Stimulated activated CD4-positive, alpha-beta T cell treated with anti-CD3 and anti-CD28 coated beads, Interleukin-15, amount 100 ng/mL, for 48 hours (primary cell): Measurements from ENCODE around the gene ELF3.
A peak's percentile ranks its signal among the peaks of the same experiment; 100 is the strongest.
"Not testable (repeated sequence)": the region's sequence is repeated elsewhere in the genome, so short reads cannot be mapped to it uniquely, and the experiment has no call there.

Experiments
- DNase-seq, 2 donors: peaks; one replicate each; pipeline ENCODE4 v3.0.0-alpha.2; 2020; ENCODE audit warnings: low read depth in 2 of 2

Gene ELF3

DNA sequence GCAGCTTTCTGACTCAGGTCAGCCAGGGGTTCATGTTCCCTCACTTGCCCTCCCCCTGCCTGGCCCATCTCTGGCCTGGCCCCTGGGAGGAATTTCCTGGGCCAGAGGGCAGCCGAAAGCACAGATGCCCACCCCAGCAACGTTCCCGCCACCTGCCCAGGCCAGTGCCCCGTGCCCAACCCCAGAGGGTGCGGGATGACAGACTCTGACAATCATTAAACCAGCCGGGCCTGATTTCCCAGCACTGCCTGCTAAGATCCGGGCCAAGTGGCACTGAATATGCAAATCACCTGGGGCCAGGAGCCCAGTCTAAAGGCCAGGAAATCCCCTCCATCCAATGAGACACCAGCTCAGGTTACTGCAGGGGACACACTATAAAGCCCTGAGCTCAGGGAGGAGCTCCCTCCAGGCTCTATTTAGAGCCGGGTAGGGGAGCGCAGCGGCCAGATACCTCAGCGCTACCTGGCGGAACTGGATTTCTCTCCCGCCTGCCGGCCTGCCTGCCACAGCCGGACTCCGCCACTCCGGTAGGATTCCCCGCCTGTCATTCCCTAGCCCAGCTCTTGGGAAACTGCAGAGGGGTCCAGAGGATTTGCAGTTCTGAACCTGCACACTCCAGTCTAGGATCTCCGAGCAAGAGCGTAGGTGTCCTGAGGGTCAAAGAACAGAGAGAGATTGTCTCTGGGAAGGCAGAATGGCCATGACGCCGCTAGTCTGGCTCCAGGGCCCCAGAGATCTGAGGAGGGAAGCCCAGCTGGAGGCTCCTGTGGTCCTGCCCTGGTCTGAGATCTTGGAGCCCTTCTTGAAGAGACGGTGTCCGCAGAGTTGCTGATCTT is at the start of gene ELF3:
ELF3 (plus strand) TSS at position 408 of the 836 bp plus-strand sequence. CDS start 550 bp downstream, outside the sequence.
- no peak for DNase-seq

DNA sequence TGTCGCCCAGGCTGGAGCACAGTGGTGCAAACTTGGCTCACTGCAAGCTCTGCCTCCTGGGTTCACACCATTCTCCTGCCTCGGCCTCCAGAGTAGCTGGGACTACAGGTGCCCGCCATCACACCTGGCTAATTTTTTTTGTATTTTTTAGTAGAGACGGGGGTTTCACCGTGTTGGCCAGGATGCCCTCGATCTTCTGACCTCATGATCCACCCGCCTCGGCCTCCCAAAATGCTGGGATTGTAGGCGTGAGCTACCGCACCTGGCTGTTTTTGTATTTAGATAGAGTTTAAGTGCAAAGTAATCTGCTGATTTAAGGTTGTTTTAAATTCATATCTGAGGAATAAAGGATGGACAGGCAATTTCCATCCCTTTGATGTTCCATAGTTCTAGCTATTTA is 48.0 kb upstream of the ELF3 start:
- not testable (repeated sequence) for DNase-seq

GRCh38 chr1:201964261-201964660 is 46.1 kb upstream of the ELF3 start:
- DNase-seq, result no peak

GRCh38 chr1:201966171-201966570 is 44.2 kb upstream of the ELF3 start:
- DNase-seq, result no peak

DNA sequence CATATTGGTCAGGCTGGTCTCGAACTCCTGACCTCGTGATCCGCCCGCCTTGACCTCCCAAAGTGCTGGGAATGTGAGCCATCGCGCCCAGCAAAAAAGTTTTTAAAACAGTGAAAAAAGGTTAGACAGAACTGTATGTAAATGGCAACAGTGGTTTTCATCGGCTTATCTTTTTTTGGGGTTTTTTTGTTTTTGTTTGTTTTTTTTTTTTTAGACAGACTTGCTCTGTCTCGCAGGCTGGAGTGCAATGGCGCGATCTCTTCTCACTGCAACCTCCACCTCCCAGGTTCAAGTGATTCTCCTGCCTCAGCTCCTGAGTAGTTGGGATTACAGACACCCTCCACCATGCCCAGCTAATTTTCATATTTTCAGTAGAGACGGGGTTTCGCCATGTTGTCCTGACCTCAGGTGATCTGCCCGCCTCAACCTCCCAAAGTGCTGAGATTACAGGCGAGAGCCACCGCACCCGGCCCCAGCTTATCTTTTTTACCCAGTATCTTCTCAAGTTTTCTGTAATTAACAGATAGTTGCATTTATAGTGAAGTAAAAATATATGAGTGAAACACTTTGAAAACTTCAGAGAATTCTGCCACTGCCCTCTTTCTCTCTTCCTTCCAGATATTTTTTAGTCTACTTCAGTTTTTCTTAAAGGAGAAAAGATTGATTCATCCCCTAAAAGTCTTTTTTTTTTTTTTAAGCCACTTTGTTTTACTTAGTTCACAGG is 42.0 kb upstream of the ELF3 start:
- DNase-seq, result no peak

DNA sequence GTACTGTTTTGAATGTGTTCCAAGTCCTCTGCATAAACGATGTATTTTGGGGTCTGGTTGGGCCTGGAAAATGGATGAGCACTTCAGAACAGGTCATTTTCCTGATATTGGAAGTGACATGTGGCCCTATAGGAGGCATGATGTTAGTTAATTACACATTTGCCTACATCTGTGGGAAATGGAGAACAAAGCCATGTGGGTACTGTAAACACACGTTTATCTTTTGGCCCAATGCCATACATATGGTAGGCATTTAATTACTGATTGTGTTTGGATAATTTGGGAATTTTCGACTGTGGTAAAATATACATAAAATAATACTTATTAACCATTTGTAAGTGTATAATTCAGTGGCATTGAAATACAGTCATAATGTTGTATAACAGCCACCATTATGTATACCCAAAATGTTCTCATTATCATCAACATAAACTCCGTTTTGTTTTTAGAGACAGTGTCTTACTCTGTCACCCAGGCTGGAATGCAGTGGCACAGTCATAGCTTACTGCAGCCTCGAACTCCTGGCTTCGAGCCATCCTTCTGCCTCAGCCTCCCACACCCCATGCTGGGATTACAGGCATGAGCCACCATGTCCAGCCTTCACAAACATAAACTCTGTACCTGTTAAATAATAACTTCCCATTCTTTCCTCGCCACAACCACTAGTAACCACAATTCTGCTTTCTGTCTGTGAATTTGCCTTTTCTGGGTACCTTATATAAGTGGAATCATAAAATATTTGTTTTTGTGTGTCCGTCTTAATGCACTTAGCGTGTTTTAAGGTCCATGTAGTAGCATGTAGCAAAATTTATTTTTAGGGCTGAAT is 39.8 kb upstream of the ELF3 start:
- no peak for DNase-seq

- DNase-seq, result peak; percentile 17 to 61
These were observed 28.2 kb upstream of the ELF3 start for GRCh38 chr1:201982082-201982622.

GRCh38 chr1:201982623-201983379 is 27.6 kb upstream of the ELF3 start, which contains the start of gene RNPEP:
TSS of gene RNPEP (plus strand) at chr1:201982648. CDS start at chr1:201982667, 19 bp downstream.
- peak; percentile 30 to 36 for DNase-seq

DNA sequence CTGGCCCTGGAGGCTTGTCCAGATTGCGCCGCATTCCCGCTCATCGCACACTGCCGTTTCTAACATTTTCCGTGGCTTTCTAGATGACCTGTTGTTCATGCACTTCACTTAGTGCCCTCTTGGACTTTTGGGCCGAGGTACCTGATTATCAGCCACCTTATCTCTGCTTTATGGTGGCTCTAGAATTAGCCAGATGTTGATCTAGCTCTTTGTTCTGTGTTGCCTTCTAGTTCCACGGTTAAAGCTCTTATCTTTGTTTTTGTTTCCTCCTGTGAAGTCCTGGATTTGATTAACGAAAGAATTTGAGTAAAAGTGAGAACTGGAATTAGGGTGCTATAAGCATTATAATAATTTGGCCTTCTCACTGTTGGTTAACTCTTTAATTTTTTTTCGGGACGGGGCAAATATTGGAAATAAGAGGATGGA is 27.0 kb upstream of the ELF3 start:
- no peak for DNase-seq

DNA sequence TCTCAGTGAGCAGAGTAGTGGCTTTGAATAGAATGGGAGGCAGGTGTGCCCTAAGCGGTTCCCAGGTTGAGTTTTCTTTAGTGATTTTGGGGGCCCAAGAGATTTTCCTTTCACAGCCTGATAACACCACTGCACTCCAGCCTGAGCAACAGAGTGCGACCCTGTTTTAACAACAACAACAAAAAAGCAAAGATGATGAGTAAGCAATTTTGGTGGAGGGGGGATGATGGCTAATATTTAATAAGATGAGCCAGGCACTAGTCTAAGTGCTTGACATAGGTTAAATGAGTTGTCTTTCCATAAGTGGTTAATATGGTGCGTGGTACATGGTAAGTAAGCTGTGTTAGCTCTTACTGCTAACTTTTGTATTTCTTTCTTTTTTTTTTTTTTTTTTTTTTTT is 25.9 kb upstream of the ELF3 start:
- no peak for DNase-seq

DNA sequence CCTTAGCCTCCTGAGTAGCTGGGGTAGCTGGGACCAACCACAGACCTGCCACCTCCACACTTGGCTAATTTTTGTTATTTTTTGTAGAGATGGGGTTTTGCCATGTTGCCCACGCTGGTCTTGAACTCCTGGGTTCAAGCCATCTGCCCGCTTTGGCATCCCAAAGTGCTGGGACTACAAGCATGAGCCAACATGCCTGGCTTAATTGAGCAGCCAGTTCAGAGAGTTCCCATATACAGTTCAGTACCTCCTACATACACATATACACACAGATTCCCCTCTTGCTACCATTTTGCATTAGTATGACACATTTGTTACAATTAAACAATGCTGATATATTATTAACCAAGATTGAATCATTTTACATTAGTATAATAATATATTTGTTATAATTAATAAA is 25.0 kb upstream of the ELF3 start:
- DNase-seq, result no peak

DNA sequence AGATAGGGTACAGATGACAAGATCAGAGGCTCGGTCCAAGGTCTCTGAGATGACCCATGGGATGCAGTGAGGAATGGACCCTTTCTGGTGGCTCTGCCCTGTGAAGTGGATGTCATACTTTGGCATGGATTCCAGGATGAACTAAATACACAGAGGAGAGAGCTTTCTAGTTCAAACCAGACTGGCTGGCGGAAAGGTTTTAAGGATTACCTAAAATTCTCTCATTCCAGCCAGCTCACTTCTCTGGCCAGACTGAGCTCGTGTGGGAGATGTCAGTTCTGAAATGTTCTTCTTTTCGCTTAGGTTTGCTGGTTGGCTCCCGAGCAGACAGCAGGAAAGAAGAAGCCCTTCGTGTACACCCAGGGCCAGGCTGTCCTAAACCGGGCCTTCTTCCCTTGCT is 21.8 kb upstream of the ELF3 start:
- no peak for DNase-seq

- no peak for DNase-seq
These were observed 20.8 kb upstream of the ELF3 start for GRCh38 chr1:201989354-201990128.

- no peak for DNase-seq
These were observed 20.0 kb upstream of the ELF3 start for GRCh38 chr1:201990427-201990826.

DNA sequence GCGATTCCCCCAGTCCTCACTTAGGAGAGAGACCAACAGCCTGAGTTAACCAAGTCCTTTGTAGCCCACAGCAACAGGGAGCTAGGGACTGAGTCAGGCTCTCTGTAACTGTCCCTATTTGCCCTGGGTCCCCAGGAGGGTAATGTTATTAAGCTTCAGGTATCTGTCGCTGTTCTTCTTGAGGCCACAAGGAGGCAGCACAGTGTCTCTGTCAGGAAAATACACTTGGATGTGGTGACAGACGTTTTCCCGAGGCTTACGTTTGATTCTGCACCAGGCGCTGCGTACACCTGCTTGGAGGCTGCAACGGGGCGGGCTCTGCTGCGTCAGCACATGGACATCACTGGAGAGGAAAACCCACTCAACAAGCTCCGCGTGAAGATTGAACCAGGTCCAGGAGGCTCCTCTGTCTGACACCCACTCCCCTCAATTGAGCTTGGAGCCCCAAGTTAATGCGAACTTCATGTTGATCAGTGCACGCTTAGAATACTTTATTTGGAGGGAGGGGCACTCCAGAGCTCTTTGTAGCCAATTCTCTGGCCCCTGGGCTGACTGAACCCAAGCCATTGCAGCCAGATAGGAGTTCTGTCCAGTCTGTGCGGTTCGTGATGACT is 10.7 kb upstream of the ELF3 start:
- DNase-seq, result no peak

GRCh38 chr1:202002507-202002906 is 7.9 kb upstream of the ELF3 start:
- no peak for DNase-seq

DNA sequence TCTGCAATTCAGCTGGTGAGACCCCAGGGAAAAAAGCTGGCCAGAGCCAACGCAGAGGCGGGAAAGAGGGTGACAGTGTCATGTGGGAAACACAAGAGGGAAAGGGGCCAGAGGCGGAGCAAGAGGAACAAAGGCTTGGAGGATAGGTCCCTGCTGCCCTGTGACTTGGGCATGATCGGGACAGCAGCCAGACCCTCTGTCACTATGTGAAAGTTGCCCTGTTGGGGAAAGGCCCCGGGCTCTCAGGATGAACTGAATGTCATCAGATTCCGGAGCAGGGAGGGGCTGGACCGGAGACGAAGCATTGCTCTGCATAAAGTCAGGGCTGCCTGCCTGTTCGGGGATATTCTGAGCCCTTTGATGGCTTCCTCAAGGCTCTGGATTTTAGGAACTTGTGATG is 5.7 kb upstream of the ELF3 start:
- DNase-seq, result no peak

DNA sequence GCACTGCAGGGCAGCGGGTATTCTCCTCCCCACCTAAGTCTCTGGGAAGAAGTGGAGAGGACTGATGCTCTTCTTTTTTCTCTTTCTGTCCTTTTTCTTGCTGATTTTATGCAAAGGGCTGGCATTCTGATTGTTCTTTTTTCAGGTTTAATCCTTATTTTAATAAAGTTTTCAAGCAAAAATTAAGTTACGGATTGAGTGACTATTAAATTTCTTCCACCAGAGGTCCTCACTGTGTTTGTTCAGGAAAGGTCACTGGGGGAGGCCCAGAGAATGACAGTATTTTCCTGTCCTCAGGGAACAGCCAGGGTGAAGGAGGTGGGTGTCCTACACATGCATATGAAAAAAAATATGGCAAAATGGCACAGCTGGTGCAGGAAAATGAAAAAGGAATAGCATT is 4.4 kb upstream of the ELF3 start:
- no peak for DNase-seq

GRCh38 chr1:202007304-202007703 is 3.1 kb upstream of the ELF3 start:
- no peak for DNase-seq
